Astrocyte of the spinal cord (primary cell): ENCODE results near the gene NUDT1.
"Not testable (repeated sequence)": the region's sequence is repeated elsewhere in the genome, so short reads cannot be mapped to it uniquely, and the experiment has no call there.

ENCODE experiments used
- DNase-seq: peaks from one replicate; pipeline ENCODE4 v3.0.0; 2011; ENCODE audit warnings: low read depth, low spot score
- H3K4me3 ChIP-seq: 2 replicates; pipeline ENCODE4 v1.5.1; 2011; ENCODE audit warnings: low read depth, mild to moderate bottlenecking, low read length, moderate library complexity
- in situ Hi-C: cut with HindIII; loops from 2 replicates; pipeline ENCODE4 v1.10.0; 2017; ENCODE audit warnings: low sequenced_read_pairs
- TF ChIP-seq, protein P1 (sequence below): IDR thresholded peaks from 2 replicates; pipeline ENCODE4 v1.5.1; 2012; ENCODE audit warnings: low read depth, mild to moderate bottlenecking, low read length, inconsistent platforms

The NUDT1 gene

DNA sequence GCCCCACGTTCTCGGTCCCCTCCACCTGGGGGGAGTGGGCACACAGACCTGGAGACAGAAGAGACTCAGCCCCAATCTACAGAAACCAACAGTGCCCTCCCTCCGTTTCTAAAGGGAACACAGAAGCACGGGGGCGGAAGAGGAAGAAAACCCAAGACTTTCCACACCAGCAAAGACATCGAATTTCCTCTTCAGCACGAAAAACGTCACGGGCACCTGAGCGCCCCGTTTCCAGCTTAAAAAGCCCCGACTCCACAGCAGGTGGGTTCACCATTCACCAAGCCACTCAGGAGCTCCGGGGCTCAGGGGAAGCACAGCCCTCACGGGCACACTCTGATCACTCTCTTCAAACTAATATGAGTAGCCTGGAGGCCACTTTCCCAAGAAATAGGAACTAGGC lies 19.6 kb downstream of the NUDT1 start:
- no peak for DNase-seq
- H3K4me3 ChIP-seq = no peak overlapping the region

DNA sequence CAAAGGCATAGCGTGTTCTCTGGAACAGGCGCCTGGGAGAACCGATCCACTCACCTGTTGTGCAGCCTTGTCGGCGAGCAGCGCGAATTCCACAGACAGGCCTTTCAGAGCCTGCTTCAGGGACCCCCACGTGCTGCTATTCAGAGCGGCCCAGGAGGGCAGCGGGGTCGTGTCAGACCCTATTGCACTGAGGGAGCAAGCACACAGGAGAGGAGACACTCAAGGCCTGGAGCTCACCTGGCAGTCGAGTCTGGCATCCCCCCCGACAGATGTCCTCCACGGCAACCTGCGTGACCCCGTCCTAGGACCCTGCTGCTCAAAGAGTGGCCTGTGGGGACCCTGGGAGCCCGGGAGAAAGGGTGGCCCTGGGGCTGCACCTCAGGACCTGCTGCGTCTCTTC lies 21.1 kb downstream of the NUDT1 start:
- H3K4me3 ChIP-seq = no peak overlapping the region
- in situ Hi-C loops = no loop called here
- TF ChIP-seq, protein P1, sequence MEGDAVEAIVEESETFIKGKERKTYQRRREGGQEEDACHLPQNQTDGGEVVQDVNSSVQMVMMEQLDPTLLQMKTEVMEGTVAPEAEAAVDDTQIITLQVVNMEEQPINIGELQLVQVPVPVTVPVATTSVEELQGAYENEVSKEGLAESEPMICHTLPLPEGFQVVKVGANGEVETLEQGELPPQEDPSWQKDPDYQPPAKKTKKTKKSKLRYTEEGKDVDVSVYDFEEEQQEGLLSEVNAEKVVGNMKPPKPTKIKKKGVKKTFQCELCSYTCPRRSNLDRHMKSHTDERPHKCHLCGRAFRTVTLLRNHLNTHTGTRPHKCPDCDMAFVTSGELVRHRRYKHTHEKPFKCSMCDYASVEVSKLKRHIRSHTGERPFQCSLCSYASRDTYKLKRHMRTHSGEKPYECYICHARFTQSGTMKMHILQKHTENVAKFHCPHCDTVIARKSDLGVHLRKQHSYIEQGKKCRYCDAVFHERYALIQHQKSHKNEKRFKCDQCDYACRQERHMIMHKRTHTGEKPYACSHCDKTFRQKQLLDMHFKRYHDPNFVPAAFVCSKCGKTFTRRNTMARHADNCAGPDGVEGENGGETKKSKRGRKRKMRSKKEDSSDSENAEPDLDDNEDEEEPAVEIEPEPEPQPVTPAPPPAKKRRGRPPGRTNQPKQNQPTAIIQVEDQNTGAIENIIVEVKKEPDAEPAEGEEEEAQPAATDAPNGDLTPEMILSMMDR = no peak
- no peak for DNase-seq

More for the DNA sequence above, 19.6 kb downstream of the NUDT1 start:
- TF ChIP-seq, protein P1 = no peak
- in situ Hi-C loops = no loop called here

DNA sequence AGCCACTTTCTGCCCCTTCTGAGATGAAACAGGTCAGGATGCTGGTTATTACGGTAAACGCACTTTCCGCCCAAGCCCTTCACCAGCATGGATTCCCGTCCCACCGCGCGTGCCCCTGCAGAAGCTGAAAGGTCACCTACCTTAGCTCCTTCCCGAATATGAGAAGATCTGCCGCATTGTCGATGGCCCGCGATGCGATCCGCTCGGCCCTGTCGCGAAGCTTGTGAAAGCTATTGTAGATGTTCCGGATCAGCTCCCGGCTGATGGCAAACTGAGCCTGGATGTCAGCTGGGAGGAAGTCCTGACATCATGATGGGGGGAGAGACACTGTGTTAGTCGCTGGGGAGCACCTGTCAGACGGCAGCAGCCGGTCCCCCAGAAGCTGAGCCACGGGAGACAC lies 22.1 kb downstream of the NUDT1 start:
- TF ChIP-seq, protein P1 = no peak
- in situ Hi-C loops = no loop called here

DNA sequence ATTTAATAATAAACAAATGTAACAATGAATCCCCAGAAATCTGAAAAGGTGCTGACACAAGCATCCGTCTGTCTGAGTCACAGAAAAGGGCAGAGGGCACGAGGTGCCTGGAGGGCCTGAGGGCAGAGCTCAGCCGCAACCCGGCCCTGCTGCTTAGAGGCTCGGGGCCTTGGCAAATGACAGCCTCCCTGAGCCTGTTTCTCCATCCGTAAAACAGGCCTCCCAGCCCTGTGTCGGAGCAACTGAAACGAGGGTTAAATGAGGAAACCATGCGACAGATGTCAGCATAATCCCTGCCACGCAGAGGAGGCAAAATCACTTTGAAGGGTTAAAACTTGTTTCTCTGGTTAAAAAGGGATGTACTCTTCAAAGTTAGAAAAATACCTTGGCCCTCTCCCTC lies 24.9 kb downstream of the NUDT1 start:
- in situ Hi-C loops = no loop called here

More for the DNA sequence above, 22.1 kb downstream of the NUDT1 start:
- no peak overlapping the region for H3K4me3 ChIP-seq
- no peak for DNase-seq

DNA sequence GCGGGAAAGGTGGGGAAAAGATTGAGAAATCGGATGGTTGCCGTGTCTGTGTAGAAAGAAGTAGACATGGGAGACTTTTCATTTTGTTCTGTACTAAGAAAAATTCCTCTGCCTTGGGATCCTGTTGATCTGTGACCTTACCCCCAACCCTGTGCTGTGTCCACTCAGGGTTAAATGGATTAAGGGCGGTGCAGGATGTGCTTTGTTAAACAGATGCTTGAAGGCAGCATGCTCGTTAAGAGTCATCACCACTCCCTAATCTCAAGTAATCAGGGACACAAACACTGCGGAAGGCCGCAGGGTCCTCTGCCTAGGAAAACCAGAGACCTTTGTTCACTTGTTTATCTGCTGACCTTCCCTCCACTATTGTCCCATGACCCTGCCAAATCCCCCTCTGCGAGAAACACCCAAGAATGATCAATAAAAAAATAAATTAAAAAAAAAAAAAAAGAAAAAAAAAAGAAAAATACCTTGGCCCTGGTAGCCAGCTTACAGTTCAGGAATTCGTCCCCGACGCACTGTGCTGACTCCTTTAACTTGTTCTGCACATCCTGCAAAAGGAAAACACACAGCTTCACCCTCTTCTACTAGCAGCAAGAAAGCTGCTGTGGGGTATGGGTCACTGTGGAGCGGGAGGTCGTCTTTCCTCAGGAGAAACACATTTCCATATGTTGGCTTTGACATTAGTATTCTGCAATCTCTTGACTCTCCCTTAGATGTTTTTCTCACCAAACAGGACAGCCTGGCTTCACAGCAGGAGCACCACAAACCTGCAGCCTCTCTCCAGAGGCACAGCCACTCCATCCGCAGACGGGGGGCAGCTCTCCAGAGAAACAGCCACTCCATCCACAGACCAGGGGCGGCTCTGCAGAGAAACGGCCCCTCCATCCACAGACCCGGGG lies 27.3 kb downstream of the NUDT1 start:
- DNase-seq = peak; percentile 48
- in situ Hi-C loops, H3K4me3 ChIP-seq: not testable (repeated sequence)

More for the DNA sequence above, 24.9 kb downstream of the NUDT1 start:
- TF ChIP-seq, protein P1 = no peak
- no peak overlapping the region for H3K4me3 ChIP-seq
- DNase-seq = peak; percentile 43

DNA sequence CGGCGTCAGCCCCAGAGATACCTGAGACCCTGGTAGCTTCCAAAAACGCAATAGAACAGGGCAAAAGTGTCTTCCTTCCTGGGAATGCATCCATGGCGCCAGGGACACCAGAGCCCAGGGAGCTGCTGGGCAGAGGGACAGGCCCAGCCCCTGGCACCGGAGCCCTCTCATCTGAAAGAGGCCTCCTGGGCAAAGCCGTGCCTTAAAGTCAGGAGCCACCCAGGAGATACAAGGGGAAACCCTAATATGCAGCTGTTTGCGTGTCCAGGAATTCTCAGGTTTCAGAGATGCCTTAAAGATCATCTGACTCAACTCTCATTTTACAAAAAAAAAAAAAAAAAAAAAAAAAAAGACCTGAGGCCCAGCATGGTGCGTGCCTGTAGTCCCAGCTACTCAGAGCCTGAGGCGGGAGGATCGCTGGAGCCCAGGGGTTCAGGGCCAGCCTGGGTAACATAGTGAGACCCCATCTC lies 28.0 kb downstream of the NUDT1 start:
- H3K4me3 ChIP-seq = no peak overlapping the region

More for the DNA sequence above, 28.0 kb downstream of the NUDT1 start:
- TF ChIP-seq, protein P1 = no peak
- peak; percentile 25 for DNase-seq
- in situ Hi-C loops = no loop called here
